DOHH2 (cell line): ENCODE data around the gene ST6GAL1.

Experiments
- H3F3A ChIP-seq: fragments of 200-600 bp; sonication (generic), shearing (Covaris generic); 2 replicates; pipeline ENCODE4 v1.6.0; 2016; ENCODE audit warnings: antibody characterized with exemption, mild to moderate bottlenecking; ENCODE audit not compliant: control insufficient read depth, insufficient read depth
- H3K27ac ChIP-seq: fragments of 200-600 bp; sonication (generic); 2 replicates; pipeline ENCODE4 v1.5.1; 2014; ENCODE audit warnings: low read depth, mild to moderate bottlenecking, low read length, moderate library complexity
- H3K27me3 ChIP-seq: fragments of 200-600 bp; sonication (generic); 2 replicates; pipeline ENCODE4 v1.6.1; 2014; ENCODE audit warnings: mild to moderate bottlenecking, low read length, mixed read lengths; ENCODE audit not compliant: control insufficient read depth
- H3K36me3 ChIP-seq: fragments of 200-600 bp; sonication (generic); 2 replicates; pipeline ENCODE4 v1.6.1; 2014; ENCODE audit warnings: mild to moderate bottlenecking, low read length, moderate library complexity, mixed read lengths; ENCODE audit not compliant: control insufficient read depth
- H3K4me1 ChIP-seq: fragments of 200-600 bp; sonication (generic); 2 replicates; pipeline ENCODE4 v1.6.1; 2014; ENCODE audit warnings: mild to moderate bottlenecking, low read length, mixed read lengths; ENCODE audit not compliant: control insufficient read depth
- H3K4me2 ChIP-seq: fragments of 200-600 bp; sonication (generic); 2 replicates; pipeline ENCODE4 v1.6.0; 2014; ENCODE audit warnings: mild to moderate bottlenecking, low read length, moderate library complexity
- H3K4me3 ChIP-seq: fragments of 200-600 bp; sonication (generic); 2 replicates; pipeline ENCODE4 v1.5.1; 2014; ENCODE audit warnings: mild to moderate bottlenecking, low read length, mixed read lengths
- H3K79me2 ChIP-seq: fragments of 200-600 bp; sonication (generic); 2 replicates; pipeline ENCODE4 v1.6.1; 2014; ENCODE audit warnings: mild to moderate bottlenecking, low read length, mixed read lengths; ENCODE audit not compliant: control insufficient read depth
- H3K9me2 ChIP-seq: fragments of 200-600 bp; sonication (generic); replicated peaks from 2 replicates; pipeline ENCODE4 v1.6.1; 2014; ENCODE audit warnings: mild to moderate bottlenecking, low read length, mixed read lengths; ENCODE audit not compliant: control insufficient read depth
- H3K9me3 ChIP-seq: fragments of 200-600 bp; sonication (generic); 2 replicates; pipeline ENCODE4 v1.6.1; 2014; ENCODE audit warnings: antibody characterized with exemption, low read length, mixed read lengths; ENCODE audit not compliant: control insufficient read depth, insufficient read depth
- H4K20me1 ChIP-seq: fragments of 200-600 bp; sonication (generic); 2 replicates; pipeline ENCODE4 v1.6.0; 2014; ENCODE audit warnings: low read depth, mild to moderate bottlenecking, antibody characterized with exemption, low read length, moderate library complexity; ENCODE audit not compliant: control insufficient read depth, insufficient read depth
- EZH2phosphoT487 ChIP-seq: fragments of 200-600 bp; sonication (generic); IDR thresholded peaks from 2 replicates; pipeline ENCODE4 v1.6.1; 2017; ENCODE audit warnings: borderline replicate concordance, mild to moderate bottlenecking, antibody characterized with exemption, low read length, moderate library complexity, mixed read lengths
- TF ChIP-seq, protein P1 (sequence below): fragments of 200-600 bp; sonication (generic); IDR thresholded peaks from one replicate; pipeline ENCODE4 v1.5.1; 2014; ENCODE audit warnings: antibody characterized with exemption, mild to moderate bottlenecking, low read depth, low read length; ENCODE audit not compliant: poor library complexity, severe bottlenecking

ST6GAL1 gene

DNA sequence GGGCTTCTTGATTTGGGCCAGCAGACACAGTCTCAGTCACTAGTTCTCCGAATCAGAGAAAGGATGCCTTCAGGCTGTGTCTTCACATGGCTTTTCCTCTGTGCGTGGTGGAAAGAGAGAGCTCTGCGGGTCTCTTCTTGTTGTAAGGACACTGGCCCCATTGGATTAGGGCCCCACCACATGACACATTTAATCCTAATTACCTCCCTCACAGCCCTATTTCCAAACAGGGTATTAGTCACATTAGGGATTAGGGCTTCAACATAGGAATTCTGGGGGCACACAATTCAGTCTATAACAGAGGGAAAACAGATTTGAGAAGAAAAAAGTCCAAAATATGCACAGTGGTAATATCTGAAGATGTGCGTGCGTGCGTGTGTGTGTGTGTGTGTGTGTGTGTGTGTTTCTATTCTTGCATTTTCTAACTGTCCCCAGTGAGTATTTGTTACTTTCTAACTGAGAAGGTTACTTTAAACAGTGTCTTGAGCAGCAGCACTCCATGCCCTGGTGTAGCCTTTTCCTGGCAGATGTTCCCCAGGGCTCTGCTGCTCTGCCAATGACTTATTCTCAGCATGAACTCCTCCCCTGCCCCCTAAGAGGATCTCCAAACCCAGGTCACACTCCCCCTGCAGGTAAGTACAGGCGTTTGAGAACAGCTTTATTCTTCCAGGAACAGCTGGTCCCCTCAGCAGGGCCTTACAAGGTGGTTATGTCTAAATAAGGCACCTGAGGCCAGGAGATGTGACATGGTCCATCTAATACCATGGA lies 136.1 kb downstream of the ST6GAL1 start:
- H3F3A ChIP-seq = peaks cover 67% of the 10 kb centered on the region
- peaks cover 99% of the 10 kb centered on the region for H3K4me1 ChIP-seq
- H3K27me3 ChIP-seq = no peaks in the 10 kb centered on the region
- H3K79me2 ChIP-seq = peaks cover 85% of the 10 kb centered on the region
- H3K4me3 ChIP-seq = peak overlapping the region; percentile 74
- TF ChIP-seq EZH2phosphoT487 = no peak
- TF ChIP-seq, protein P1, sequence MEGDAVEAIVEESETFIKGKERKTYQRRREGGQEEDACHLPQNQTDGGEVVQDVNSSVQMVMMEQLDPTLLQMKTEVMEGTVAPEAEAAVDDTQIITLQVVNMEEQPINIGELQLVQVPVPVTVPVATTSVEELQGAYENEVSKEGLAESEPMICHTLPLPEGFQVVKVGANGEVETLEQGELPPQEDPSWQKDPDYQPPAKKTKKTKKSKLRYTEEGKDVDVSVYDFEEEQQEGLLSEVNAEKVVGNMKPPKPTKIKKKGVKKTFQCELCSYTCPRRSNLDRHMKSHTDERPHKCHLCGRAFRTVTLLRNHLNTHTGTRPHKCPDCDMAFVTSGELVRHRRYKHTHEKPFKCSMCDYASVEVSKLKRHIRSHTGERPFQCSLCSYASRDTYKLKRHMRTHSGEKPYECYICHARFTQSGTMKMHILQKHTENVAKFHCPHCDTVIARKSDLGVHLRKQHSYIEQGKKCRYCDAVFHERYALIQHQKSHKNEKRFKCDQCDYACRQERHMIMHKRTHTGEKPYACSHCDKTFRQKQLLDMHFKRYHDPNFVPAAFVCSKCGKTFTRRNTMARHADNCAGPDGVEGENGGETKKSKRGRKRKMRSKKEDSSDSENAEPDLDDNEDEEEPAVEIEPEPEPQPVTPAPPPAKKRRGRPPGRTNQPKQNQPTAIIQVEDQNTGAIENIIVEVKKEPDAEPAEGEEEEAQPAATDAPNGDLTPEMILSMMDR = peak; percentile 85
- H3K9me3 ChIP-seq = no peaks in the 10 kb centered on the region
- no peaks in the 10 kb centered on the region for H4K20me1 ChIP-seq
- H3K27ac ChIP-seq = peak overlapping the region; percentile 98
- peak overlapping the region; percentile 88 for H3K4me2 ChIP-seq
- H3K36me3 ChIP-seq = peaks cover 91% of the 10 kb centered on the region
- H3K9me2 ChIP-seq = no peaks in the 10 kb centered on the region

- 0 out of 2 replicates have a peak overlapping the region, but pooled peaks have one; percentile 16 for H3K4me3 ChIP-seq
- TF ChIP-seq, protein P1 = no peak
- no peak for TF ChIP-seq EZH2phosphoT487
- H3K9me3 ChIP-seq = no peaks in the 10 kb centered on the region
- H3K27ac ChIP-seq = peak overlapping the region; percentile 98
- H3K4me2 ChIP-seq = peak overlapping the region; percentile 88
- peaks cover 89% of the 10 kb centered on the region for H3K36me3 ChIP-seq
- H3K9me2 ChIP-seq = no peaks in the 10 kb centered on the region
- H3F3A ChIP-seq = peaks cover 57% of the 10 kb centered on the region
- H3K79me2 ChIP-seq = peaks cover 83% of the 10 kb centered on the region
- H4K20me1 ChIP-seq = no peaks in the 10 kb centered on the region
- H3K27me3 ChIP-seq = no peaks in the 10 kb centered on the region
- peaks cover 99% of the 10 kb centered on the region for H3K4me1 ChIP-seq
Observed at GRCh38 chr3:187068787-187069186, 138.5 kb downstream of the ST6GAL1 start.

GRCh38 chr3:187069857-187070516 lies 139.7 kb downstream of the ST6GAL1 start:
- H3K9me2 ChIP-seq = no peaks in the 10 kb centered on the region
- H3K79me2 ChIP-seq = peaks cover 81% of the 10 kb centered on the region
- H4K20me1 ChIP-seq = no peaks in the 10 kb centered on the region
- H3K4me3 ChIP-seq = peak overlapping the region; percentile 31
- no peaks in the 10 kb centered on the region for H3K9me3 ChIP-seq
- peaks cover 89% of the 10 kb centered on the region for H3K36me3 ChIP-seq
- peaks cover 54% of the 10 kb centered on the region for H3F3A ChIP-seq
- H3K27ac ChIP-seq = peak overlapping the region; percentile 98
- H3K4me2 ChIP-seq = peak overlapping the region; percentile 88
- H3K4me1 ChIP-seq = peaks cover 92% of the 10 kb centered on the region
- H3K27me3 ChIP-seq = no peaks in the 10 kb centered on the region
- TF ChIP-seq, protein P1 = no peak
- TF ChIP-seq EZH2phosphoT487 = no peak
